NOMO-1 treated with dmso at 0.1 percent for 144 hours (cell line): ENCODE results near the gene ZBTB48.
A peak's percentile ranks its signal among the peaks of the same experiment; 100 is the strongest.
"Not testable (repeated sequence)": the region's sequence is repeated elsewhere in the genome, so short reads cannot be mapped to it uniquely, and the experiment has no call there.

ENCODE experiments used
- DNase-seq: peaks from one replicate; lab custom pipeline; 2025; ENCODE audit not compliant: unreplicated experiment; lab: John Stamatoyannopoulos, UW

ZBTB48 gene

GRCh38 chr1:6590046-6590445 is 10.3 kb downstream of the ZBTB48 start:
- no peak for DNase-seq

DNA sequence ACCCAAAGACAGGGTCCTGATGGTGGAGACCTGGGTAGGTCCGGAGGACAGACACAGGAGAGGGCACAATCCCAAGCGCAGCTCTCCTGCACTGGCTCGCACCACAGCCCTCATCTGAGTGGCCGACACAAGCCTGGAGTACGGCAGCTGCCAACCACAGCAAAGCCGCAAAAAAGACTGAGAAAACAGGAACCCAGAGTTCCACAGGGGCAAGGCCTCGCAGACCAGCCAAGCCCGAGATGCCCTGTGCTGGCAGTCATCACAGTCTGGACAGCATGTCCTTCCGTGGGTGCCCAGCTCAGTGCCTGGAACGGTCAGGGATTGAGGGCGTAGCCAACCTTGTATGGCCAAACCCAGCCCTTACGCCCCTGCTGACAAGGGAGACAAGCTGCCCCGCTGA is 11.4 kb downstream of the ZBTB48 start:
- DNase-seq = peak; percentile 41

DNA sequence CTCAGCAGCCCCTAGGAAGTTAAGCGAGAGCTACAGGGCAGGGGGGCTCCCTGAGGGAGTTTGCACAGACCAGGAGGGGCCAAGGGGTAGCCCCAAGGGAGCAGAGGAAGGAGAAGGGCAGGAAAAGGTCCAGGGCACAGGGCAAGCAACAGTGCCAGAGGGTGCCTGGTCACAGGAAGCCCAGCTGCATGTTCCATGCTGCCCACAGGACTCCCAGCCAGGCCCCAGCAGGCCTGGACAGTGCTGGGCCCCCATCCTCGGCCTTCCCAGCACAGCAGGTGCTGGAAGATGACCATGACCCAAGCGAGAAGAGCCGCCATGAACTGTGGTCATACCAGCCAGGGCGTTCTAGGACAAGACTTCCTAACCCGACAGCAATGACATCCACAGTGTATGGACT is 11.8 kb downstream of the ZBTB48 start:
- DNase-seq = no peak

DNA sequence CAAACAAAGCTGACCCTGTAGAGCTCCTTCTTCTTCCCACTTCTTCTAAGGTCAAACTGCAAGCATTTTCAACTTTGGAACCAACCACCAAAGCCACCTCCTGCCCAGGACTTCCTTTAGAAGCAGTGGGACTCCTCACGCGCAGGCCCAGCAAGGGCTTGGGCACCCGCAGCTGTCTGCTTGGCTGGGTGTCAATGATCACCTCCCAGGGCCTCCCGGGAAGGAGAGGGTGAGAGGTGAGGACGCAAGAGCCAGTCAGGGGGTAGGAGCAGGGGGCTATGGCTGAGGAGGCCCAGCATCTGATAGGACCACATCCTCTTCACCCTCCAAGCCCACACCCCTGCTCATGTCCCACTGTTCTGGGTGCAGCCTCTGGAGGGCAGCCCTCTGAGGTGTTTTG is 12.6 kb downstream of the ZBTB48 start:
- no peak for DNase-seq

DNA sequence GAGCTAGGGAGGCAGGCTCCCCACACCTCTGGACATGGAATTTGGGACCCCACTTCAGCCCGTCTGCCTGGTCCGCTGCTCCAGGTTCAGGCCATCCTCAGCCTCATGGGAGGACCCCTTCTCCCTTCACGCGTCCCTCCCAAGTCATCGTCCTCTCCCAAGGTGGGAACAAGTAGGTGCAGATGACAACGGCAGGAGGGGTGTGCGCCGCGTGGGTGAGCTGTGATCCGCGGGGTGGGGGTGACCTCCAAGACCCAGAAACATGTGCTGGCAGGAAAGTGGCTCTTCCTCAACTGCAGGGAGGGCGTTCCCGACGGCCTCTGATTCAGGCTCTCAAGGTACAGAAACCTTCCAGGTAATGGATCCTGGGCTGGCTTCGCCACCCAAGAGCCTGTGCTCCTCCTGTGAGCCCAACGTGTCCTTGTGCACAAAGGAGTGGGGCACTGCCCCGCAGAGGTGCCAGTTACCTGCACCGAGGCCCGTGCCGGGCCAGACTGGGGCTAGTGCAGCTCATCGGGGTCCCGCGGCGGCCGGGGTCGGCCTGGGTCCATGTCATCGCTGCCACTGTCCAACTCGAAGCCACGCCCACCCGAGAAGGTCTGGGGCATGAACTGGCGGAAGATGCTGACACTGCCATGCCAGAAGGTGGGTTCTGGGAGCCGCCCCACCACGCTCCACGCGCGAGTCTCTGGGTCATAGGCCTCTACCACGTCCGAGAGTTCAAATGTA is 13.2 kb downstream of the ZBTB48 start:
- DNase-seq = no peak

DNA sequence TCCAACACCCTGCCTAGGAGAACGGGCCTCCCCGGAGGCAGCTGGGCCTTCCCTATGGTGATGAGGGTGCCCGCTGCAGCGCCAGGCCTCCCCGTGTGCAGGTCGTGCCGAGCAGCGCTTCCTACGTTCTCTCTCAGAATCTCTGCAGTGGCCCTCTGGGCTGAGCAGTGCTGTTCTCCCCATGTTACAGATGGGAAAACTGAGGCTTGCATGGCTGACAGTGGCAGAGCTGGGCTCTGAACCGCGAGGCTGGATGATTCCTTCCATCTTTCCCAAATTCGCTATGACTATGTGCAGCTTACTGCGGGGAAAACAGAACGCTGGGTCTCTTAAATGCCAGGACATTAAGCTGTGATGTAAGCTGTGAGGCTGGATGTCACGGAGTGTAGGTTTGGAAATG is 14.0 kb downstream of the ZBTB48 start:
- no peak for DNase-seq

DNA sequence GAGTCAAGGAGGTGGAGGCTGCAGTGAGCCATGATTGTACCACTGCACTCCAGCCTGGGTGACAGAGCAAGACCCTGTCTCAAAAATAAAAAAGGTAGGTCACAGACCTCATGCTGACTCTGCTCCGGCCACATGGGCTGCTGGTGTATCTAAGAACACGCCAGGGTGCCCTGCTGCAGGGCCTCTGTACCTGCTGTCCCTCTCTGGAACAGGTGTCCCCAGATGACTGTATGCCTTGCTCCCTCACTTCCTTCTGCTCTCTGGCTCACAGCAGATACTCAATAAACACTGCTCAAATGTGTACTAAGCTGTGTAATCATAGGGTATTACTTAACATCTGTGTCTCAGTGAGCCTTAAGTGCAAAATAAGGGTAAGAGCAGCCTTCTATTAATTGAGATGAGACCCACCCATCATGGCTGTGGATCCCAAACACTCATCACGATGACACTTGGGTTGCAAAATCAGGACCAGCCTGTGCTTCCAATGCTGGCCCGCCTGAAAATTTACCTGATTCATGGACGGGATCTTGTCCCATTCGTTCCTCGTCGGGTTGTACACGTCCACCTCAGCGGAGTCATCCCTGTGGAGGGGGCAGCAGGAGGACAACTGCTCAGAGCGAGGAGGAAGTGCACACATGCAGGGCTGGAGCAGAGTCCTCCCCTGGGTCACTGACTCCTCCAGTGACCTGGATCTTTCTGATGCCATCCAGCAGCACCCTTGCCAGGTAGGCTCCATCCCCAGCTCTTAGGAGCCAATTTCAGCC is 15.4 kb downstream of the ZBTB48 start:
- DNase-seq = no peak

DNA sequence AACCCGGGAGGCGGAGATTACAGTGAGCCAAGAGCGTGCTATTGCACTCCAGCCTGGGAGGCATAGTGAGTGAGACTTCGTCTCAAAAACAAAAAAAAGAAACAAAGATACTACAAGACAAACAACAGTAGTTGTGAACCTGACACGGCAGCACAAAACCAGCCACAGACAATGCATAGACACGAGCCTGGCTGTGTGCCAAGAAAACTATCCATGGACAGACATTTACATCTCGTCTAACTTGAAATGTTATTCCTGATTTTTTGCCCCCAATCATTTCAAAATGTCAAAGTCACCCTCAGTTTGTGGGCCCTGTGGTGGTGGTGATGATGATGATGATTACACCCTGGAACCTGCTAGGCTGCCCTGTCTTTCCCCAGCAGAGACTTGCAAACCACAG is 16.6 kb downstream of the ZBTB48 start:
- no peak for DNase-seq

GRCh38 chr1:6596886-6597776 is 17.3 kb downstream of the ZBTB48 start:
- no peak for DNase-seq

DNA sequence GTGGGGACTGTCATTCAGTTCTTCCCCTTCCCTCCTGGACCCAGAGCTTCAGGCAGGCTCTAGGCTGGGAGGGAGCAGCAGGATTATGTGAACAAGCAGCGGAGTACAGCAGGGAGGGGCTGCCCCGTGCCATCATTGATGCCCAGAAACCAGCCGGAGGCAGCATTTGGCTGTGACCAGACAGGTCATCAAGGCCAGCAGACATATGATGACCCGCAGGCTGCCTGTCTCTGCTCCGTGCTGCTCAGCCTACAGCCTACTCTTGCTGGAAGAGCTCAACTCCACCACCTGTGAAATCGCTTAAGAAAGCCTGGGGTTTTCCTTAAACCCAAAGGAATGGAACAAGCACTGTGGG is 18.0 kb downstream of the ZBTB48 start:
- DNase-seq = no peak

GRCh38 chr1:6599141-6599975 is 19.6 kb downstream of the ZBTB48 start:
- peak; percentile 58 for DNase-seq

DNA sequence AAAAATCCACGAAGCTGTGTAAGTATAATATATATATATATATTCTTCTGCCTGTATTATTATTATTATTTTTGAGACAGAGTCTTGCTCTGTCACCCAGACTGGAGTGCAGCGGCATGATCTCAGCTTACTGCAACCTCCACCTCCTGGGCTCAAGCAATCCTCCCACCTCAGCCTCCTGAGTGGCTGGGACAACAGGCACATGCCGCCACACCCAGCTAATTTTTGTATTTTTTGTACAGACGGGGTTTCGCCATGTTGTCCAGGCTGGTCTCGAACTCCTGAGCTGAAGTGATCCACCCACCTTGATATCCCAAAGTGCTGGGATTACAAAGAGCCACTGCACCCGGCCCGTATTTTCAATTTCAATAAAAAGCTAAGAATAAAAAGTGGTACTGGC is 20.2 kb downstream of the ZBTB48 start:
- not testable (repeated sequence) for DNase-seq

- no peak for DNase-seq
Observed at GRCh38 chr1:6600410-6601048, 20.7 kb downstream of the ZBTB48 start.

DNA sequence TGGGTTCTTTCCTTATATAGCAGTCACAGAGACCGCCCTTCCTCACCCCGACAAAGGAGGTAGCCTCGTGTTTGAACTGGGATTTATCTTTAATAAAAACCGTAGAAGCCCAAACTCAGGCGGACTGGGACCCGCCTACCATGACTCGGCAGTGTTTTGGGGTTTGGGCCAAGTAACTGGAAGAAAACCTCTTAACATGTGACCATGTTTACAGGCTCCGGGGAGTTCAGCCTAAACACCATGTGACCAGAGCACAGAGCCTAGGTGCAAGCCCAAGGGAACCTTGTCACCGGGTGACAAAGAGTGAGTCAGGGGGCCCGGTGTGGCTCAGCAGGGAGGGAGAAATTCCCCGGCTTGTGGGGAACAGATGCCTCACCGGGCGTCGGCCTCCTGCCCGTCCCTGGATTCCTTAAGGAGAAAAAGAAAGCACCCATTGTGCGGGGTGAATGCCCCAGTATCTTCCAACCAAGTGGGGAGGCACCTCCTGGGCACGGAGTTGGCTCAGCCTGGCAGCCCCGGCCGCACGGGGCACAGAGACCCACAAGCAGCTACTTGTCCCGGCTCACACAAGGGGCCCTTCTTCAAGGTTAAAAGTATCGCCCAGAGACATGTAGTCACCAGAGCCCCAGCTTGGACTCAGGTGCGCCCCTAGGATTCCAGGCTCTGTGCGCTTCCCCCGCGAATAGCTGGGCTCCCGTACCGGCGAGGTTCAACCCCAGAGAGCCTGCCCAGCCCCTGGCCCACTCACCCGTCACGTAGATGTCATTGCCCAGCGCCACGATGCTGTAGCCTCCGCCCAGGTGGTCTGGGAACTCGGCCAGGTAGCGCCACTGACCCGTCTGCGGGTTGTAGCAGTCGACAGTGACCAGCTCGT is 21.5 kb downstream of the ZBTB48 start:
- DNase-seq = peak; percentile 59

DNA sequence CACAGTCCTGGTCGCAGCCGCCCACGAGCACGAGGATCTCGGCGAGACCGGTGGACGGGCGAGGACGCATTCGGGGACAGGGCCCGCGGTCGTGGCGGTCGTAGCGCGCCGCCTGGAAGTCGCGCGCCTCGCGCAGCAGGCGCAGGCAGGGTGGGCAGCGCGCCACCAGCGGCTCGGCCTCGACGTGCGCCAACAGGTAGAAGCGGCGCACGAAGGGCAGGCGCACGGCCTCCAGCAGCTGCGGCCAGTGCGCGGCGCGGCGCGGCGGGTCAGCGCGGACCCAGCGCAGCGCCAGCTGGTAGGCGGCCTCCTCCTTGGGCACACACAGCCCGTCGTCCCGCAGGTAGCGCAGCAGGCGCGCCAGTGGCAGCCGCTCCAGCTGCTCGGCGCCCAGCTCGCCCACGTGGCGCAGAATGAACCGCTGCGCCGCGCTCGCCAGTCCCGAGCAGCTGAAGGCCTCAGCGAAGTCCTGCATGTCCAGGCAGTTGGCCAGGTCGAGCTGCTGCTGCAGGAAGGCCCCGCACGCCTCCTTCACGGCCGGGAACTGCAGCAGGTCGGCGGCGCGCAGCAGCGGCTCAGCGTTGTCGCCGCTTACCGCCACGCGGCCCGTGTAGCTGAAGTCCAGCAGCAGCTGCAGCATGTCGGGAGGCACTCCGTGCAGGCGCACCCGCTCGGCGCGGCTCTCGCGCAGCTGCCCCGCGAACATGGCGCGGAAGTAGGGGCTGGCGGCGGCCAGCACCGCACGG is 22.3 kb downstream of the ZBTB48 start:
- no peak for DNase-seq

DNA sequence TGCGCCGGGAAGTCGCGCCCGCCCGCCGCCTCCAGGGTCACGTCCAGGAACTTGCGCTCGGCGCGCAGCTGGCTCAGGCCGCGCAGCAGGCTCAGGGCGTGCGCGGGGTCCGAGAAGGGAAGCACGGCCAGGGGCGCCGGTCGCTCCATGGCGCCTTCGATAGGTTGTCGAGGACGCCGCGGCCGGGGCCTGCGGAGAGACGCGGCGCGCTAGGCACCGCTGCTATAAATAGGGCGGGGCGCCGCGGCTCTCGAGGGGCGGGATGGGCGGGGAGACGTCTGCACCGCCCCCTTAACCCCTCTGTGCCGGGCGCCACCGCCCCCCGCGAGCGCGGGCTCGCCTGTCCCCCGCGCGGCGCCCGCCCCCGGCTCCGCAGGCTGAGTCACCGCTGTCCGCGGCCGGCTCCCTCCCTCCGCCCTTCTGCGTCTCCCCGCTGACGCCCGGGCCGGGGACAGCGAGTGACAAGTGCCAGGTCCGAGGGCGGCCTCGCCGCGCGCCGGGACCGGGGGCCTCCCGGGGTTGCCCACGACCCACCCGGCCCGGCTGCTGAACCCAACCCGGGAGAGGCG is 23.0 kb downstream of the ZBTB48 start, which contains the start of gene KLHL21:
TSS of gene KLHL21 (minus strand) at position 201 of the 569 bp plus-strand sequence. CDS start at position 149, 52 bp downstream.
- DNase-seq = peak; percentile 82

- DNase-seq = no peak
Observed at GRCh38 chr1:6603238-6603914, 23.6 kb downstream of the ZBTB48 start.
